Gastrocnemius medialis (tissue), 4 donors: ENCODE measurements around the gene CCN6.

Experiments
- POLR2A ChIP-seq, 2 donors: fragments of 450-650 bp; IDR thresholded peaks; one replicate each; pipeline ENCODE4 v1.6.1; 2017; ENCODE audit warnings: antibody characterized with exemption in 2 of 2, mild to moderate bottlenecking in 2 of 2, moderate library complexity in 2 of 2
- TF ChIP-seq, protein P1 (sequence below), 5 experiments: fragments of 450-650 bp in 3 of 5; fragments of 200-600 bp in 2 of 5; sonication (generic) in 2 of 5; IDR thresholded peaks in 4 of 5; conservative IDR thresholded peaks in 1 of 5; 1 replicate in 4 of 5; 2 replicates in 1 of 5; pipeline ENCODE4 v1.5.1; 2016 to 2019; ENCODE audit warnings: antibody characterized with exemption in 5 of 5, mild to moderate bottlenecking in 3 of 5, moderate library complexity in 3 of 5

DNA sequence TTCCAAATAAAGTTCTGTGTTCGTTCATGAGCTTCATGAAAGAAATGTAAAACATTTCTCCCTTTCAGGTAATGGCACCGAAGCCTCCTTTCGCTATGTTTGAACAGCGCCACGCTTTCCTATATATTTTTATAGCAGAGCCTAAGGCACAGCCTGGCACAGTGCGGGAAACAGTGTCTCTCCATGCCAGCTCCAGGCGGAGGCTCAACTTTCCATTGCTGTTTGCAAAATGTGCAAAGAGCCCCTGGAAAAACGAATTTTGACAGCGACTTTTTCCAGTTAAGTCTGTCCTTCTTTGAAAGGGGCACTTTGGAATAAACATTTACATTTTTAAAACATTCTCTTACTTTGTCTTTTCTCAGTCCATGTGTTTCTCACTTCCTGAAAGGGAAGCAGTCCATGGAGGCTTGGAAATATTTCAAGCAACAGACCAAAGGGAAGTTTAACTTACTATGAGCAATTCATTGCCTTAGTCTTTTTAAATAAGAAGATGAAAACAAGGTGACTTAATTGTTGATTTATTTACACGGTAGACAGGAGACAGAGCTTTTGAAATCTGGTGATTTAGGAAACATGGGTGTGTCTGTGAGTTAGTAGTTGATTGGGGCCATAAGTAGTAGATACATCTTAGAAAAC lies 769 bp downstream of the CCN6 start:
- TF ChIP-seq, protein P1, sequence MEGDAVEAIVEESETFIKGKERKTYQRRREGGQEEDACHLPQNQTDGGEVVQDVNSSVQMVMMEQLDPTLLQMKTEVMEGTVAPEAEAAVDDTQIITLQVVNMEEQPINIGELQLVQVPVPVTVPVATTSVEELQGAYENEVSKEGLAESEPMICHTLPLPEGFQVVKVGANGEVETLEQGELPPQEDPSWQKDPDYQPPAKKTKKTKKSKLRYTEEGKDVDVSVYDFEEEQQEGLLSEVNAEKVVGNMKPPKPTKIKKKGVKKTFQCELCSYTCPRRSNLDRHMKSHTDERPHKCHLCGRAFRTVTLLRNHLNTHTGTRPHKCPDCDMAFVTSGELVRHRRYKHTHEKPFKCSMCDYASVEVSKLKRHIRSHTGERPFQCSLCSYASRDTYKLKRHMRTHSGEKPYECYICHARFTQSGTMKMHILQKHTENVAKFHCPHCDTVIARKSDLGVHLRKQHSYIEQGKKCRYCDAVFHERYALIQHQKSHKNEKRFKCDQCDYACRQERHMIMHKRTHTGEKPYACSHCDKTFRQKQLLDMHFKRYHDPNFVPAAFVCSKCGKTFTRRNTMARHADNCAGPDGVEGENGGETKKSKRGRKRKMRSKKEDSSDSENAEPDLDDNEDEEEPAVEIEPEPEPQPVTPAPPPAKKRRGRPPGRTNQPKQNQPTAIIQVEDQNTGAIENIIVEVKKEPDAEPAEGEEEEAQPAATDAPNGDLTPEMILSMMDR (IDR thresholded peaks at IDR 0.05 in 4 of 5, conservative IDR thresholded peaks at IDR 0.05 in 1 of 5), result no peak
- no peak for TF ChIP-seq POLR2A (IDR thresholded peaks at IDR 0.05)
